ENCODE data around the gene NCBP2L. TPM values are rescaled to one million over a fixed set of nuclear protein-coding genes. Genes with fewer than 3 reads are reported as not detected.

The NCBP2L gene
- total and polyA plus RNA-seq, 12 donors, result 0.01 to 0.45 TPM; not detected in 10

- Histone ChIP-seq H3K27ac (no peak overlapping the region), H3K36me3 (peaks cover 0 to 13% (median 0%) of the 10 kb centered on the region in 9 donors), H3K4me3 (no peak overlapping the region), H3K9me3 (no peaks in the 10 kb centered on the region), H3K4me1 (no peaks in the 10 kb centered on the region), H3K27me3 (peaks cover 0 to 66% (median 0%) of the 10 kb centered on the region in 7 donors)
- ATAC-seq, result no peak
- intact Hi-C loops (cut with DNase I), result no loop called here
- no peak for DNase-seq
- WGBS, 2 donors, result 85 to 86% methylated on average over 2 of the region's 2 CpGs
- no peak for TF ChIP-seq CTCF (IDR thresholded peaks at IDR 0.05)
Observed at GRCh38 chrX:107836958-107837357, 59.4 kb downstream of the NCBP2L start.

GRCh38 chrX:107840971-107841370, 63.4 kb downstream of the NCBP2L start:
- Histone ChIP-seq H3K36me3 (peaks cover 0 to 15% (median 0%) of the 10 kb centered on the region in 9 donors), H3K27ac (no peak overlapping the region), H3K4me1 (peaks cover 0 to 17% (median 9%) of the 10 kb centered on the region in 9 donors), H3K4me3 (no peak overlapping the region), H3K9me3 (no peaks in the 10 kb centered on the region), H3K27me3 (peaks cover 0 to 71% (median 0%) of the 10 kb centered on the region in 7 donors)
- intact Hi-C loops (cut with DNase I), result no loop called here
- TF ChIP-seq CTCF (IDR thresholded peaks at IDR 0.05), result no peak
- 97 to 98% methylated on average over 14 to 15 of the region's 15 CpGs for WGBS, 2 donors
- ATAC-seq (no peak), DNase-seq (no peak)

- 81 to 82% methylated on average over 6 of the region's 6 CpGs for WGBS, 2 donors
- H3K27ac ChIP-seq, result no peak overlapping the region
- peaks cover 0 to 15% (median 0%) of the 10 kb centered on the region in 9 donors for H3K36me3 ChIP-seq
- no peak for TF ChIP-seq CTCF (IDR thresholded peaks at IDR 0.05)
- intact Hi-C loops (cut with DNase I), result no loop called here
- DNase-seq (no peak), ATAC-seq (no peak)
- peaks cover 0 to 69% (median 0%) of the 10 kb centered on the region in 7 donors for H3K27me3 ChIP-seq
- H3K4me3 ChIP-seq, result no peak overlapping the region
- peaks cover 0 to 17% (median 9%) of the 10 kb centered on the region in 9 donors for H3K4me1 ChIP-seq
- no peaks in the 10 kb centered on the region for H3K9me3 ChIP-seq
Observed at GRCh38 chrX:107842715-107843400, 65.3 kb downstream of the NCBP2L start.

Other genes starting within 250 kb of the NCBP2L start
- 10 to 100 TPM; 19.5 to 31.6 (median 27.5) TPM for gene PRPS1, start 149.2 kb upstream of the NCBP2L start, total RNA-seq
- 10 to 100 TPM in 1 of 2 donors, 1 to 10 TPM in 1; 4.9 to 26.1 TPM for gene PRPS1, start 149.2 kb upstream of the NCBP2L start, polyA plus RNA-seq
- gene TSC22D3, start 1.9 kb upstream of the NCBP2L start, total RNA-seq, result 10 to 100 TPM; 26.3 to 88.2 (median 36.0) TPM
- 100 to 1,000 TPM in 1 of 2 donors, 10 to 100 TPM in 1; 70.7 to 153 TPM for gene TSC22D3, start 1.9 kb upstream of the NCBP2L start, polyA plus RNA-seq
- 10 to 100 TPM in 1 of 10 donors, 1 to 10 TPM in 9; 2.5 to 10.7 (median 5.1) TPM for gene MID2, start 48.1 kb downstream of the NCBP2L start, total RNA-seq
- gene MID2, start 48.1 kb downstream of the NCBP2L start, polyA plus RNA-seq, result 1 to 10 TPM in 1 of 2 donors, under 1 TPM in 1; 0.51 to 2.0 TPM
- not detected for gene TEX13B, start 204.6 kb downstream of the NCBP2L start, total RNA-seq
- not detected for gene TEX13B, start 204.6 kb downstream of the NCBP2L start, polyA plus RNA-seq

Measured in heart right ventricle (tissue), 16 donors.